HG03571 (cell line): ENCODE results near the gene PLCG2.
A peak's percentile ranks its signal among the peaks of the same experiment; 100 is the strongest.

Experiments used
- ATAC-seq: cut with Tn5 transposase; IDR thresholded peaks from one replicate; pipeline ENCODE4 v1.9.1; 2021; ENCODE audit not compliant: unreplicated experiment

PLCG2 gene

GRCh38 chr16:81841722-81842121 is 62.6 kb downstream of the PLCG2 start:
- peak; percentile 37 for ATAC-seq

- ATAC-seq = no peak
Observed at GRCh38 chr16:81842564-81843242, 63.6 kb downstream of the PLCG2 start.

DNA sequence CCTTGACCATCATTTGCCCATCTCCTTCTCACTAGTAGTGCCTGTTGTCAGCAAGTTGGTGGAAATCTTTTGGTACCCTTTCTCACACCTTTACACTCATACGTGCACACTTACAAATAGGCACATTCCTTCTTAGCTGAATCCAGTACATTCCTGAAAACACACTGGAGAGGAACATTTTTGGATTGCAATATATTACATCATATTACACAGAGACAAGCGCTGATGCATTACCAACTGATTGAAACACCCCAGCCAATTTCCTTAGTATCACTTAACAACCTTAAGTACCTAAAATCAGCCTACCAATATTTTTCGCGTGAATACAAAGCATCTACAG is 64.1 kb downstream of the PLCG2 start:
- ATAC-seq = no peak

DNA sequence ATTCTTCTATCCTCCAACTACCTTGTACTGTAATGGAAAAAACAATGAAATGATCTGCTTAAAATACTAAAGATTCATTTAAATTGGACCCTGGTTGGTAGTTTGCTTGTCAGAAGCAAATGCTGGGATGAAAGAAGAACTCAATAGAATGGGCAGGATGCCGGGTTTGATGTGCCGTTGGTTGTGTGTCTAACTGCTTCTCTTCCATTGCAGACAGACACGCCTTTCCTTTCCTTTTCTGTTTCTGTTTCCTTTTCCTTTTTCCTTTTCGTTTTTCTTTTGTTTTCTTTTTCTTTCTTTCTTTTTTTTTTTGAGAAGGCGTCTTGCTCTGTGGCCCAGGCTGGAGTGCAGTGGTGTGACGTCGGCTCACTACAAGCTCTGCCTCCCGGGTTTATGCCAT is 64.6 kb downstream of the PLCG2 start:
- no peak for ATAC-seq

DNA sequence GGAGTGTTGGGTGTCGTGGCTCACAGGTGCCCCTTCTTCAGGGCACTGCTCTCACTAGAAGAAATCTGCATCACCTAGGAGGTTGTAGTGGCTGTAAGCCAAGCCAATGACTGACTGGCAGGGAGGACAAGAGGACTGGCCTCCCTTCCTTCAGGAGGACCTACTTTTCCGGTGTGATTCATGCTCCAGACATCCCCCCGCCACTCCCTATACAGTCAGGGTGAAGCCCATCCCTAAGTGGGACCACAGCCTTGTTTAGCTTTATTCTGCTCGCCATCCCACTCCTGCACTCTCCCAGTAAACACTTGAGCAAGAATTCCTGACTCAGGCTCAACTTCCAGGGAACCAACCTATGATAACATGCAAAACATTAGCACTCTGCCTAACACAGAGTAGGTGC is 67.0 kb downstream of the PLCG2 start:
- no peak for ATAC-seq

GRCh38 chr16:81848306-81848853 is 69.3 kb downstream of the PLCG2 start:
- ATAC-seq = no peak

GRCh38 chr16:81850197-81850944 is 71.3 kb downstream of the PLCG2 start:
- ATAC-seq = no peak

- ATAC-seq = no peak
Observed at GRCh38 chr16:81852347-81852746, 73.3 kb downstream of the PLCG2 start.

- no peak for ATAC-seq
Observed at GRCh38 chr16:81855552-81856153, 76.6 kb downstream of the PLCG2 start.

GRCh38 chr16:81860287-81861266 is 81.5 kb downstream of the PLCG2 start:
- no peak for ATAC-seq

DNA sequence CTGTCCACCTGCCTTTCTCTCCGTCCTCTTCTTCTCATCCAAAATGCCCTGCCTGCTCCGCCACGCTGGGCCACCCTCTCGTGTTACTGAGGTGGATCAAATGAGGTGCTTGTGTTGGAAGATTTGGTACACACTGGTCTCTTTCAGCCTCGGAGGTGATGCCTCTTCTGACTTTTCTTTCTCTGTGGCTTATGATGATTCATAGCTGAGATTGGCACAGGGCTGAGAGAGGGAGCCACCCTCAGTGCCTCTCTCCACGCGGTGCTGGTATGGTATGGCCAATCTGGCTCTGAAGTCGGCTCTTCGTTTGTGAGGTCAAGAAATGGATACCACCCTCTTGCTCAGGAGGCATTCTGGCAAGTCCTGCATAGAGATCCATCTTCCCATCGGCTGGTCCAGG is 82.4 kb downstream of the PLCG2 start:
- ATAC-seq = no peak

DNA sequence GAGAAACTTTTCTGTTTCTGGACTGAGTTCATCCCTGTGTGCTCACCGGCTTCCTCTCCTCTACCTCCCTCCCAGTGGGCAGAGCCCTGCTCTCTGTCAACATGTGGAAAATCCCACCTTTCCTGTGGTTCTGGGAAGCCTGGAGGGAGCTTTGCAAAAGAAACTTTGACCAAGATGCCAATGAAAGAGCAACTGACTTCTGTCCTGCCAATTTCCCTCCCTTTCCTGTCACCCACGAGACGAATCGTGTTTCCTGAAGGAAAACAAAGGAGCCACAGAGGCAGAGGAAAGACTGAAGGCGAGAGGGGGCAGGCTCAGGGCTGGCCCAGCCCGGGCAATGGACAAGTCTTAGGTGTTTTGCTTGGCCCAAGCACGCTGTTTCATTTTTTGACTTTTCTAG is 82.8 kb downstream of the PLCG2 start:
- no peak for ATAC-seq

DNA sequence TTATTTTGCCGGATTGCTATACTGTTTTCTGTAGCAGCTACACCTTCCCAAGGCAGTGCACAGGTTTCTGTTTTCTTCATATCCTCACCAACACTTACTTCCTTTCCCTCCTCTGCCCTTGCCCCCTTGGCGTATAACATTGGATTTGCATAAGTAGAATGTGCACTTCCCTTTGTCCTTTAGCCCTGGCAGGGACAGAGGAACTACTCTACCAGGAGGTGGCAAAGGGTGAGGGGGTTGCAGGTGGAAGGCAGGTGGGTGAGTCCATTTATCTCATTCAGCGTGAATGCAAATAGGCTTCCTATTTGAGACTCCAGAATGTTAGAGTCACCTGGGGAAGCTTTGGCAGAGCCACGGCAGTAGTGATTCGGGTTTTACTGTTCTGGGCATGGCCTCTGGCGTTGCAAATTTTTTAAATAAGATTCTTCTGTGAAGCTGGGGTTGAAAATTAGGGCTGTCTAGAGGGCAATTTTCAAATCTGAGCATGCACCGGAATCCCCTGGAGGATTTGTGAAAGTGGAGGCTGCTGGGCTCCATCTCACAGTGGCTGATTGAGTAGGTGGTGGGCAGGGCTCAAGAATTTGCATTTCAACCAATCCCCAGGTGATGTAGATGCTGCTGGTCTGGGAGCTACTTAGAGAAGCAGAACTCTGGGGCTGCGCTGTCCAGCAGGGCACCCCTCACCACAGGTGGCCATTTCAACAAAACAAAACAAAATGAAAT is 84.7 kb downstream of the PLCG2 start:
- ATAC-seq = peak; percentile 57

DNA sequence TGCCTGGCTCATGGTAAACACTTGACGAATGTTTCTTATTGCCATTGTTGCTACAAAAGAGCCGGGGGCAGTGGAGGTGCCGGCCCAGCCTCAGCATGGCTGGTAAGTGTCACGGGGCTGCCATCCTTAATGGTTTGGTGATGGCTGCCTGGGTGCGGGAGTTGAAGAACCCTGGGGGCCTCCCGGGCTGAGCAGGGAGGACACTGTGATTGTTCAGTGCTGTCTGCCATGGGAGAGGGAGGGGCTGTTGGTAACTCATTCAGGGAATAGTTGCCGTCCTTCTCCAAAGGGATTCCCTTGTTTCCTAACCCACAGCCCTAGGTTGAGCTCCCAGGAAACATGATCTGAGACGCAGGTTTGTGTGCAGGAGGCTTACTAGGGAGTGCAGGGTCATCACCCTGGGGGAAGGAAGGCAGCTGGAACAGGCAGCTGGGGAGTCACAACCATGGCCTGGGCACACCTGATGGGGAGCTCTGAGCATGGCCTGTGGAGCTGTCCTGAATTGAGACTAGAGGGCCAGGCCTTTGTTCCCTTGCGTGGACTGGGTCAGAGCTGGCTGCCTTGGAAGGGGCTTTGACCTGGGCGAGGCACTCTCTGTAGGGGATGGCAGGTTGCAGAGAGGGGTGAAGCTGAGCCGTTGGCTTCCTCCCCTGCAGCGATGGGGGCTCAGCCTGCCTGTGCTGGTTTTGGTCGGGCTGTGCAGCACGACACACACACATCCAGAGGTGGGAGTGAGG is 85.7 kb downstream of the PLCG2 start:
- no peak for ATAC-seq

DNA sequence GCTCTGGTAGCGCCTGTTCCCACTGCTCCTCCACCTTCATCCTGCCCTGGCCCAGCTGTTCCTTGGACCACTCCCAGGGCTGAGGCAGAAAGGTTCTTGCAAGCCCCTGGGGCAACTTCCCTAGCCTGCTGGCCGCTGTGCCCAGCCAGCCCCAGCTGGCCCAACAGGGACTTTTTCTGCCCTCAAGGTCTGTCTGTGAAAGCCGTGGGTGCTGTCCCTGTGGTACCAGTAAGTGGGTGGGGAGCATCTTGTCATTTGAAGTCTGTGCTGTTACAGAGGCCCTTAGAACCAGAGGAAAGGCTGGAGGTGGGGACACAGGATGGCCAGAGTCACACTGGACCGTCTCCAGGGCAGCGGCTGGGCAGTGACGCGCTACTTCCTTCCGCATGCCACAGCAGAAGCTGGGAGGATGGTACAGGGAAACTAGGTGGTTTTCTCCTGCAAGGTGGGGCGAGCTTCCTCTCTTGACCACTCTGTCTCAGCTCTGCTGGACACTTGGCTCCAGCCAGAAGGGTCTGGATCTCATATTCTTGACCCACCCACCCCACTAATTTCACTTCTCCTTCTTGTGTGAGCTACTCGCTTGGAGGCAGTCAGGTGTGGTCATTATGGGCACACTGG is 87.8 kb downstream of the PLCG2 start:
- ATAC-seq = no peak

DNA sequence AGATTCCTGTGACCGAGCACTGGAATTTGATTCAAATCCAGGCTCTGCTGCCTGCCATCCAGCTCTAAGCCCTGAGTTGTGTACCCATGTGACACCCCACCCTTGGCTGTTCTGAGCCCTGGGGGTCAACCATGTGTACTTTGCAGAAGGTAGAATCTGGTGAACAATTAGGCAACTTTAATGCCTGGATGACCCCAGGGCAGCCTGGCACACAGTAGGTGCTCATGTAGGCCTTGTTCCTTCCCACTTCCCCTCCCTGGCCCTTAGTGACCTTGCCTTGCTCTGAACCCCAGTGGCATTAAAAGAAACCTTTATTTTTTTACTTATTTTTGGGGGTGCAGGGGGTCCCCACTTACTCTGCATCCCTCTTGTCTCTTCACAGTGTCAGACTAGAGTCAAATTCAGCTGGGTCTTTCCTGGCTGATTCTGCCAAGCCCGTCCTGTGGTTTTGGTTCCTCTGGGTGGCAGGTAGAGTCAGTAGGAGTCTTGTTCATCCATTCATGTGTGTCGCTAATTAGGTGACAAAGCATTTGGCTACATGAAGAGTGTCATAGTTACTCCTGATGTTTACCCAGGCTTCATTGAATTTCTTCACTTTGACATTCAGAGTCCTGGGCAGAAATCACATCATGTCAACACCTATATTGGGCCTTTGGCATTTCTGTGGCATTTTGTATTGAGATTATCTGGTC is 89.1 kb downstream of the PLCG2 start:
- no peak for ATAC-seq

DNA sequence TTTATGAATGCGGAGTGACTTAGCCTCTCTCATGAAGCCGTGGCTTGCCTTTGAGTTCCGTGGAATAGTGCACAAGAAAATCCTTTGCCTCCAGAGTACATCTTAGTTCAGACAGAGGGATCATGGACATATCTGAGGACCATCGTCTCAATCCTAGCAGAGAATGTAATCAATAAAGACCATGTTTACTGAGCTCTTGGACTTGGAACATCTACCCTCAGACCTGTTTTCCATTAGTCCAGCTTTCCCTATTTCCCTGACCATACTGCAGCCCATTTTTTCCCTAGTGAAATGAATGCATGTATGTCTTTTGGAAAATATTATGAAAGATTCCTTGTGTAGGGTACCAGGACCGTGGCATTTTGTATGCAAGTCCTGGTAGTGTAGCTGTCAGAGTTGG is 90.2 kb downstream of the PLCG2 start:
- no peak for ATAC-seq

DNA sequence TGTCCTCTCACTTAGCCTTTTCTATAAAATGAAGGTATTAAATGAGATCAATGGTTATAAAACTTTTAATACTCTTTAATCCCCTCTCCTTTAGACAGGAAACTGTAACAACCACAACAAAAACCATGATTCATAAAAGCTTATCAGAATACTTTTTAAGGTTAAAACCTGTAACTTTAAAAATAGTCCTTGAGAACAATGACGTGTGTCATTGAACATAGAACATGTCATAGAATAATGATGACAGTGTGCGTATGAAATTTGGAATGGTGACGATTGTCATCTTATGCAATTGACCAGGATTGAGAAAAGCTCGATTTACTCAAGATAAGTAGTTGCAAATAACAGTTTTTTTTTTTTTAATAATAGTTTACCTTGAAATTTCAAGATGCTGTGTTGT is 94.1 kb downstream of the PLCG2 start:
- no peak for ATAC-seq
